Measurements from ENCODE around the gene MUC5B. TPM values are rescaled to one million over a fixed set of nuclear protein-coding genes. Genes with fewer than 3 reads are reported as not detected.

The MUC5B gene
- total and polyA plus RNA-seq, 2 of the 13 experiments (the other 11 are each of a cell fraction or from before 2014, with no cell fraction given), result 0.01 TPM; not detected in 1

DNA sequence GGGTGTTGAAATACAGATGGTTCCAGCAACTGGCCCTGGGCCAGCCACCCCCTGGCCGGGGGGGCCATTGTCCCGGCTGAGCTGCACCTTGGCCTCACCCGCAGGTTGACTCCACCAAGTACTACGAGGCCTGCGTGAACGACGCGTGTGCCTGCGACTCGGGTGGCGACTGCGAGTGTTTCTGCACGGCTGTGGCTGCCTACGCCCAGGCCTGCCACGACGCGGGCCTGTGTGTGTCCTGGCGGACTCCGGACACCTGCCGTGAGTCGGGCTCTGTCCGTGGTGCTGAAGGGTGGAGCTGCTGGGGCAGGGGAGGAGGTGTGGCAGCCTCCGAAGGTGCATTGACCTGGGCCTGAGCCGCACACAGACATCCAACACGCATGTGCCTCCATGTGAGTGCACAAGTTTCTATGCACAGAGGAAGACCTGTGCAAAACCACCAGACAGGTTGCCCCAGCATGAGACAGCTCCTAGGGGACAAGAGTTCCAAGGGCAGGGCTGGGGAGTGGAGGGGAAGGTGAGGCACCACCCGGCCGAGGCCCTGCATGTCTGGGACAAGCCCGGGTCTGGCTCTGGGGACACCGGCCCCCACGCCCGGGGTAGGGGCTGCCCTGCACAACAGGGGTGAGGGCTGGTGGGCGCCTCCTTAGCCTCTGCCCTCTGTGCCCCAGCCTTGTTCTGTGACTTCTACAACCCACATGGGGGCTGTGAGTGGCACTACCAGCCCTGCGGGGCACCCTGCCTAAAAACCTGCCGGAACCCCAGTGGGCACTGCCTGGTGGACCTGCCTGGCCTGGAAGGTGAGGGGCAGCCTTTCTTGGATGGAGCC is 16.1 kb downstream of the MUC5B start (continued):
- TF ChIP-seq, protein P1, sequence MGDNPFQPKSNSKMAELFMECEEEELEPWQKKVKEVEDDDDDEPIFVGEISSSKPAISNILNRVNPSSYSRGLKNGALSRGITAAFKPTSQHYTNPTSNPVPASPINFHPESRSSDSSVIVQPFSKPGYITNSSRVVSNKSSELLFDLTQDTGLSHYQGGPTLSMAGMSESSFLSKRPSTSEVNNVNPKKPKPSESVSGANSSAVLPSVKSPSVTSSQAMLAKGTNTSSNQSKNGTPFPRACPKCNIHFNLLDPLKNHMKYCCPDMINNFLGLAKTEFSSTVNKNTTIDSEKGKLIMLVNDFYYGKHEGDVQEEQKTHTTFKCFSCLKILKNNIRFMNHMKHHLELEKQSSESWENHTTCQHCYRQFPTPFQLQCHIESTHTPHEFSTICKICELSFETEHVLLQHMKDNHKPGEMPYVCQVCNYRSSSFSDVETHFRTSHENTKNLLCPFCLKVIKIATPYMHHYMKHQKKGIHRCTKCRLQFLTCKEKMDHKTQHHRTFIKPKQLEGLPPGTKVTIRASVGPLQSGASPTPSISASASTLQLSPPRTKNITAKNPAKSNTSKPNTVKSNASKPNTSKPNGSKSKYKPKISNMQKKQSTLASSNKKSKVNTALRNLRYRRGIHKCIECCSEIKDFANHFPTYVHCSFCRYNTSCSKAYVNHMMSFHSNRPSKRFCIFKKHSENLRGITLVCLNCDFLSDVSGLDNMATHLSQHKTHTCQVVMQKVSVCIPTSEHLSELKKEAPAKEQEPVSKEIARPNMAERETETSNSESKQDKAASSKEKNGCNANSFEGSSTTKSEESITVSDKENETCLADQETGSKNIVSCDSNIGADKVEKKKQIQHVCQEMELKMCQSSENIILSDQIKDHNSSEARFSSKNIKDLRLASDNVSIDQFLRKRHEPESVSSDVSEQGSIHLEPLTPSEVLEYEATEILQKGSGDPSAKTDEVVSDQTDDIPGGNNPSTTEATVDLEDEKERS (CRISPR knock-in tag; IDR thresholded peaks at IDR 0.05), result no peak
- TF ChIP-seq ZNF451 (CRISPR knock-in tag; IDR thresholded peaks at IDR 0.05), result 0 out of 2 replicates have a peak, but pooled peaks have one; percentile 50
- TF ChIP-seq ELF3 (CRISPR knock-in tag; IDR thresholded peaks at IDR 0.05), result 0 out of 2 replicates have a peak, but pooled peaks have one; percentile 46
- no peak for TF ChIP-seq AGO1 (IDR thresholded peaks at IDR 0.05; ENCODE audit: low read depth, low read length, poor library complexity, severe bottlenecking)
- TF ChIP-seq ARID2 (CRISPR knock-in tag; IDR thresholded peaks at IDR 0.05; ENCODE audit: borderline replicate concordance), result no peak
- TF ChIP-seq, protein P2, sequence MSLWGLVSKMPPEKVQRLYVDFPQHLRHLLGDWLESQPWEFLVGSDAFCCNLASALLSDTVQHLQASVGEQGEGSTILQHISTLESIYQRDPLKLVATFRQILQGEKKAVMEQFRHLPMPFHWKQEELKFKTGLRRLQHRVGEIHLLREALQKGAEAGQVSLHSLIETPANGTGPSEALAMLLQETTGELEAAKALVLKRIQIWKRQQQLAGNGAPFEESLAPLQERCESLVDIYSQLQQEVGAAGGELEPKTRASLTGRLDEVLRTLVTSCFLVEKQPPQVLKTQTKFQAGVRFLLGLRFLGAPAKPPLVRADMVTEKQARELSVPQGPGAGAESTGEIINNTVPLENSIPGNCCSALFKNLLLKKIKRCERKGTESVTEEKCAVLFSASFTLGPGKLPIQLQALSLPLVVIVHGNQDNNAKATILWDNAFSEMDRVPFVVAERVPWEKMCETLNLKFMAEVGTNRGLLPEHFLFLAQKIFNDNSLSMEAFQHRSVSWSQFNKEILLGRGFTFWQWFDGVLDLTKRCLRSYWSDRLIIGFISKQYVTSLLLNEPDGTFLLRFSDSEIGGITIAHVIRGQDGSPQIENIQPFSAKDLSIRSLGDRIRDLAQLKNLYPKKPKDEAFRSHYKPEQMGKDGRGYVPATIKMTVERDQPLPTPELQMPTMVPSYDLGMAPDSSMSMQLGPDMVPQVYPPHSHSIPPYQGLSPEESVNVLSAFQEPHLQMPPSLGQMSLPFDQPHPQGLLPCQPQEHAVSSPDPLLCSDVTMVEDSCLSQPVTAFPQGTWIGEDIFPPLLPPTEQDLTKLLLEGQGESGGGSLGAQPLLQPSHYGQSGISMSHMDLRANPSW (CRISPR knock-in tag; IDR thresholded peaks at IDR 0.05; ENCODE audit: borderline replicate concordance), result no peak
- TF ChIP-seq THAP11 (CRISPR knock-in tag; IDR thresholded peaks at IDR 0.05), result peak; percentile 39; the same call in 1 of the 2 replicates
- peak; percentile 63; the same call in 1 of the 2 replicates for TF ChIP-seq REL (CRISPR knock-in tag; conservative IDR thresholded peaks at IDR 0.05)
- TF ChIP-seq ZNF335 (CRISPR knock-in tag; IDR thresholded peaks at IDR 0.05), result 0 out of 2 replicates have a peak, but pooled peaks have one; percentile 49
- TF ChIP-seq, protein P3, sequence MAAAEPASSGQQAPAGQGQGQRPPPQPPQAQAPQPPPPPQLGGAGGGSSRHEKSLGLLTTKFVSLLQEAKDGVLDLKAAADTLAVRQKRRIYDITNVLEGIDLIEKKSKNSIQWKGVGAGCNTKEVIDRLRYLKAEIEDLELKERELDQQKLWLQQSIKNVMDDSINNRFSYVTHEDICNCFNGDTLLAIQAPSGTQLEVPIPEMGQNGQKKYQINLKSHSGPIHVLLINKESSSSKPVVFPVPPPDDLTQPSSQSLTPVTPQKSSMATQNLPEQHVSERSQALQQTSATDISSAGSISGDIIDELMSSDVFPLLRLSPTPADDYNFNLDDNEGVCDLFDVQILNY (CRISPR knock-in tag; conservative IDR thresholded peaks at IDR 0.05), result no peak
- no peak for TF ChIP-seq ZNF101 (CRISPR knock-in tag; IDR thresholded peaks at IDR 0.05; ENCODE audit: borderline replicate concordance, low read depth)
- TF ChIP-seq NFATC3 (CRISPR knock-in tag; IDR thresholded peaks at IDR 0.05), result no peak
- TF ChIP-seq MATR3 (CRISPR knock-in tag; IDR thresholded peaks at IDR 0.05), result no peak
- TF ChIP-seq, protein P4, sequence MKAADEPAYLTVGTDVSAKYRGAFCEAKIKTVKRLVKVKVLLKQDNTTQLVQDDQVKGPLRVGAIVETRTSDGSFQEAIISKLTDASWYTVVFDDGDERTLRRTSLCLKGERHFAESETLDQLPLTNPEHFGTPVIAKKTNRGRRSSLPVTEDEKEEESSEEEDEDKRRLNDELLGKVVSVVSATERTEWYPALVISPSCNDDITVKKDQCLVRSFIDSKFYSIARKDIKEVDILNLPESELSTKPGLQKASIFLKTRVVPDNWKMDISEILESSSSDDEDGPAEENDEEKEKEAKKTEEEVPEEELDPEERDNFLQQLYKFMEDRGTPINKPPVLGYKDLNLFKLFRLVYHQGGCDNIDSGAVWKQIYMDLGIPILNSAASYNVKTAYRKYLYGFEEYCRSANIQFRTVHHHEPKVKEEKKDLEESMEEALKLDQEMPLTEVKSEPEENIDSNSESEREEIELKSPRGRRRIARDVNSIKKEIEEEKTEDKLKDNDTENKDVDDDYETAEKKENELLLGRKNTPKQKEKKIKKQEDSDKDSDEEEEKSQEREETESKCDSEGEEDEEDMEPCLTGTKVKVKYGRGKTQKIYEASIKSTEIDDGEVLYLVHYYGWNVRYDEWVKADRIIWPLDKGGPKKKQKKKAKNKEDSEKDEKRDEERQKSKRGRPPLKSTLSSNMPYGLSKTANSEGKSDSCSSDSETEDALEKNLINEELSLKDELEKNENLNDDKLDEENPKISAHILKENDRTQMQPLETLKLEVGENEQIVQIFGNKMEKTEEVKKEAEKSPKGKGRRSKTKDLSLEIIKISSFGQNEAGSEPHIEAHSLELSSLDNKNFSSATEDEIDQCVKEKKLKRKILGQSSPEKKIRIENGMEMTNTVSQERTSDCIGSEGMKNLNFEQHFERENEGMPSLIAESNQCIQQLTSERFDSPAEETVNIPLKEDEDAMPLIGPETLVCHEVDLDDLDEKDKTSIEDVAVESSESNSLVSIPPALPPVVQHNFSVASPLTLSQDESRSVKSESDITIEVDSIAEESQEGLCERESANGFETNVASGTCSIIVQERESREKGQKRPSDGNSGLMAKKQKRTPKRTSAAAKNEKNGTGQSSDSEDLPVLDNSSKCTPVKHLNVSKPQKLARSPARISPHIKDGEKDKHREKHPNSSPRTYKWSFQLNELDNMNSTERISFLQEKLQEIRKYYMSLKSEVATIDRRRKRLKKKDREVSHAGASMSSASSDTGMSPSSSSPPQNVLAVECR (CRISPR knock-in tag; IDR thresholded peaks at IDR 0.05; ENCODE audit: borderline replicate concordance), result peak; percentile 62; the same call in 1 of the 2 replicates
- no peak for TF ChIP-seq ZNF20 (CRISPR knock-in tag; IDR thresholded peaks at IDR 0.05)
- no peak for TF ChIP-seq MBNL3 (CRISPR knock-in tag; conservative IDR thresholded peaks at IDR 0.05)
- no peak for TF ChIP-seq ZNF761 (CRISPR knock-in tag; conservative IDR thresholded peaks at IDR 0.05)

Data from HepG2 (cell line).